Measurements from ENCODE around the gene TAOK1. TPM values are rescaled to one million over a fixed set of nuclear protein-coding genes. Genes with fewer than 3 reads are reported as not detected.
A peak's percentile ranks its signal among the peaks of the same experiment; 100 is the strongest.

Gene TAOK1
- total and polyA plus RNA-seq, 4 donors, result 4.3 to 20.5 (median 12.6) TPM

DNA sequence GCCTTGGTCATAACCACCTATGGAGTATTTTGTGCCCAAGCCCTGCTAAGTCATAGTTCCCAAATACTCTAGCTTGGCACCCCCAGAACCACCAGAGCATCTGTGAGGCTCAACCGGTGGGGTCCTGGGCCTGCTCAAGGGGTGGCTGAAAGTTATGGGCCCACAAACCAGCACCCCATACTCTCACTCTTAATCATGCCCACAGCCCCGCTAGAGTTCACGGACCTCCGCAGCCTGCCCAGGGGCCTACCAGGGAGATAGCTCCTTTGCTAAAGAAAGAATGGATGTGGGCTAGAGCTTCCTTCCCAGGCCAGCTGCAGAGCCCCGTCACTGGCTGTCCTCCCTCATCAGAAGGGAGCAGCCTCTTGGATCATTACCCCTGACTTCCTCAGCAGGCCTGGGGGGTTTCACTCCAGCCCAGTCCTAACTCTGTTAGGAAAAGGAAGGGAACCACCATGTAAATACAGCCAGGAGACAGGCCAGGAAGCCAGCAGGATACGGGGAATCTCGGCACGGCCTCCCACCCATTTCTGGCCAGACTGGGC, 197.9 kb downstream of the TAOK1 start (continued):
- TF ChIP-seq MAX (IDR thresholded peaks at IDR 0.05) (no peak), FOXA2 (IDR thresholded peaks at IDR 0.05) (no peak), JUND (IDR thresholded peaks at IDR 0.05) (no peak), YY1 (IDR thresholded peaks at IDR 0.05) (no peak), RAD21 (IDR thresholded peaks at IDR 0.05) (no peak)
- TF ChIP-seq, protein P1, sequence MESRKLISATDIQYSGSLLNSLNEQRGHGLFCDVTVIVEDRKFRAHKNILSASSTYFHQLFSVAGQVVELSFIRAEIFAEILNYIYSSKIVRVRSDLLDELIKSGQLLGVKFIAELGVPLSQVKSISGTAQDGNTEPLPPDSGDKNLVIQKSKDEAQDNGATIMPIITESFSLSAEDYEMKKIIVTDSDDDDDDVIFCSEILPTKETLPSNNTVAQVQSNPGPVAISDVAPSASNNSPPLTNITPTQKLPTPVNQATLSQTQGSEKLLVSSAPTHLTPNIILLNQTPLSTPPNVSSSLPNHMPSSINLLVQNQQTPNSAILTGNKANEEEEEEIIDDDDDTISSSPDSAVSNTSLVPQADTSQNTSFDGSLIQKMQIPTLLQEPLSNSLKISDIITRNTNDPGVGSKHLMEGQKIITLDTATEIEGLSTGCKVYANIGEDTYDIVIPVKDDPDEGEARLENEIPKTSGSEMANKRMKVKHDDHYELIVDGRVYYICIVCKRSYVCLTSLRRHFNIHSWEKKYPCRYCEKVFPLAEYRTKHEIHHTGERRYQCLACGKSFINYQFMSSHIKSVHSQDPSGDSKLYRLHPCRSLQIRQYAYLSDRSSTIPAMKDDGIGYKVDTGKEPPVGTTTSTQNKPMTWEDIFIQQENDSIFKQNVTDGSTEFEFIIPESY (IDR thresholded peaks at IDR 0.05), result no peak

DNA sequence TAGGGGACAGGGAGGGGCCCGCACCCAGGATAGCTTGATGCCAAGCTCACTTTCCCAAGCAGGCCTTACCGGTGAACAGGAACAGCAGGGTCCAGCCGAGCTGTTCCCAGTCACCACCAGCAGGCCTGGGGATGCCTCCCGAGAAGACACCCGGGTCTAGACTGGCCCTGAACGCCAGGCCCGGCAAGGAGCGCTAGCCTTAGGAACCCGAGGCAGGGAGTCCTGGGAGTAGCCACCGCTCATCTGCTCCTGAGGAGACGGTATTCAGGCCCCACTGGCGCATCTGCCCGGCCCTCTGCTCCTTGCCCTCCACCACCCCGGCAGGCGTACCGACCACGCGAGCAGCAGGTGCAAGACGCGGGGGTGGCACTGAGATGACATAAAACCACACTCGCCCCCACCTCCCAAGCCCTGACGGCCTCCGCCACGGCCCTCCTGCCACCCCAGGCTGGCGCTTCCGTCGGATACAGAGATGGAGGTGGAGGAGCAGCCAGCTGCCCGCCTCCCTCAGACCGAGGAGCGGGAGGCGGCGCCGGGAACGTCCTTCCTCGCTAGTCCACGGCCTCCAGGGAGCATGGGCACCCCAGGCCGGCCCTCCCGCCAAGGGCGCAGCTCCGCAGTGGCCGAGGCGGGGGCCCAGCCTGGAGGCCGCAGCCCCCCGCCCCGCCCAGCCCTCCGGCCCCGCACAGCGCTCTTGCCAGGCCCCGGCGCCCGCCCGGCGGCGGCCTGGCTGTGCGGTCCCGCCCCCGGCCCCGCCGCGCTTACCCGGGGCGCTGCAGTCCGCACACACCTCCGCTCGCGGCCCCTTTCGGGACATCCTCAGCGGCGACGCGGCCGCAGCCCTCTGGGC, 198.6 kb downstream of the TAOK1 start:
- no peak for DNase-seq (ENCODE audit: low spot score)
- TF ChIP-seq NR2F2 (IDR thresholded peaks at IDR 0.05) (no peak), REST (IDR thresholded peaks at IDR 0.05) (no peak), EGR1 (IDR thresholded peaks at IDR 0.05; ENCODE audit: low read depth in 2 of 2) (peak in 1 of 2 donors; percentile 17), RXRA (IDR thresholded peaks at IDR 0.05) (no peak), GABPA (IDR thresholded peaks at IDR 0.05 in 1 of 2, conservative IDR thresholded peaks at IDR 0.05 in 1 of 2) (no peak)
- Histone ChIP-seq H3K9ac (ENCODE audit: low read depth in 1 of 2, low read length in 2 of 2) (peak overlapping the region in 1 of 2 donors; percentile 75), H3K27me3 (ENCODE audit: control insufficient read depth in 4 of 4, insufficient read depth in 4 of 4, low read length in 3 of 4) (no peaks in the 10 kb centered on the region), H3K4me3 (ENCODE audit: low read depth in 1 of 3, low read length in 3 of 3) (peak overlapping the region; percentile 52 to 86 (median 79)), H3K9me3 (ENCODE audit: control insufficient read depth in 4 of 4, low read length in 3 of 4) (no peaks in the 10 kb centered on the region), H3K4me1 (ENCODE audit: control insufficient read depth in 4 of 4, insufficient read depth in 4 of 4, low read length in 3 of 4) (peaks cover 4 to 57% (median 43%) of the 10 kb centered on the region in 4 donors), H3K36me3 (ENCODE audit: control insufficient read depth in 4 of 4, insufficient read depth in 3 of 4, low read depth in 1 of 4, low read length in 3 of 4) (no peaks in the 10 kb centered on the region), H3K27ac (ENCODE audit: low read depth in 1 of 2, low read length in 2 of 2) (peak overlapping the region; percentile 64 to 72)
- 1% methylated on average over 72 of the region's 72 CpGs for WGBS

Measured in liver (tissue), 9 donors.